Hematopoietic multipotent progenitor cell treated with erythropoietin and hydrocortisone succinate and interleukin-3 and kit ligand, for 17 days (in vitro differentiated cells): ENCODE data around the gene ANK3.

Experiments
- DNase-seq: peaks from one replicate; pipeline ENCODE4 v3.0.0-alpha.2; 2015; ENCODE audit warnings: low spot score

ANK3 gene

GRCh38 chr10:60376221-60377041 is 13.2 kb downstream of the ANK3 start:
- no peak for DNase-seq

- DNase-seq, result no peak
Measured at GRCh38 chr10:60375293-60376004, 14.2 kb downstream of the ANK3 start.

GRCh38 chr10:60374836-60375235 is 14.8 kb downstream of the ANK3 start:
- DNase-seq, result no peak

GRCh38 chr10:60372436-60372835 is 17.2 kb downstream of the ANK3 start:
- DNase-seq, result no peak

- no peak for DNase-seq
Measured at GRCh38 chr10:60369547-60369930, 20.1 kb downstream of the ANK3 start.

GRCh38 chr10:60368875-60369546 is 20.7 kb downstream of the ANK3 start:
- no peak for DNase-seq

- no peak for DNase-seq
Measured at GRCh38 chr10:60367901-60368300, 21.8 kb downstream of the ANK3 start.

- DNase-seq, result no peak
Measured at GRCh38 chr10:60367431-60367830, 22.2 kb downstream of the ANK3 start.

- no peak for DNase-seq
Measured at GRCh38 chr10:60367024-60367423, 22.7 kb downstream of the ANK3 start.

GRCh38 chr10:60363187-60363586 is 26.5 kb downstream of the ANK3 start:
- no peak for DNase-seq

GRCh38 chr10:60362461-60362860 is 27.2 kb downstream of the ANK3 start:
- no peak for DNase-seq

GRCh38 chr10:60359066-60359465 is 30.6 kb downstream of the ANK3 start:
- no peak for DNase-seq

- no peak for DNase-seq
Measured at GRCh38 chr10:60358282-60358681, 31.4 kb downstream of the ANK3 start.

GRCh38 chr10:60353519-60354258 is 36.0 kb downstream of the ANK3 start:
- no peak for DNase-seq

GRCh38 chr10:60352105-60352504 is 37.6 kb downstream of the ANK3 start:
- no peak for DNase-seq

- DNase-seq, result no peak
Measured at GRCh38 chr10:60351191-60351853, 38.4 kb downstream of the ANK3 start.

GRCh38 chr10:60350400-60350799 is 39.3 kb downstream of the ANK3 start:
- DNase-seq, result no peak

- DNase-seq, result no peak
Measured at GRCh38 chr10:60349426-60349825, 40.2 kb downstream of the ANK3 start.

GRCh38 chr10:60348982-60349381 is 40.7 kb downstream of the ANK3 start:
- no peak for DNase-seq

- no peak for DNase-seq
Measured at GRCh38 chr10:60347270-60347669, 42.4 kb downstream of the ANK3 start.

- DNase-seq, result no peak
Measured at GRCh38 chr10:60346661-60347060, 43.0 kb downstream of the ANK3 start.

GRCh38 chr10:60343254-60343653 is 46.4 kb downstream of the ANK3 start:
- no peak for DNase-seq
